Measurements from ENCODE around the gene HRAS. TPM values are rescaled to one million over a fixed set of nuclear protein-coding genes. Genes with fewer than 3 reads are reported as not detected.

The HRAS gene
- total RNA-seq, 1 donor from 2014 or later, result 41.5 TPM

DNA sequence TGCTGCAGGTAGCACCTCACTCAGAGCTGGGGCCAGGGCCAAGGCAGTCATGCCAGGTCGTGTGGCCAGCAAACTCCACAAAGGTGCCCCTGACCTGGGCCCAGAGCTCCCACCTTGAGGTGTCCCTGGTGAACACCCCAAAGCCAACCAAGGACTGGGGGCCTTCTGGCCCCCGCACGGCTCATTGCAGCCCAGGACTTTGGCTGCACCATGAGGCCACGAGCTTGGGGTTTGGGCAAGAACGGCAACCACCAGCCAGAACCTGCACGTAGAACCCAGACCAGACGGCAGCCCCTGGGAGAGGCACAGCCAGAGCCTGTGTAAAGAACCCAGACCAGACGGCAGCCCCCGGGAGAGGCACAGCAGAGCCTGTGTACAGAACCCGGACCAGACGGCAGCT, 9.8 kb upstream of the HRAS start:
- no peak overlapping the region for H3K4me3 Mint-ChIP-seq
- H3K27me3 Mint-ChIP-seq (ENCODE audit: low read depth), result no peaks in the 10 kb centered on the region
- no peak overlapping the region for H3K27ac Mint-ChIP-seq
- DNase-seq (ENCODE audit: low spot score in 2 of 2, unreplicated experiment in 2 of 2), result no peak
- TF ChIP-seq, protein P1, sequence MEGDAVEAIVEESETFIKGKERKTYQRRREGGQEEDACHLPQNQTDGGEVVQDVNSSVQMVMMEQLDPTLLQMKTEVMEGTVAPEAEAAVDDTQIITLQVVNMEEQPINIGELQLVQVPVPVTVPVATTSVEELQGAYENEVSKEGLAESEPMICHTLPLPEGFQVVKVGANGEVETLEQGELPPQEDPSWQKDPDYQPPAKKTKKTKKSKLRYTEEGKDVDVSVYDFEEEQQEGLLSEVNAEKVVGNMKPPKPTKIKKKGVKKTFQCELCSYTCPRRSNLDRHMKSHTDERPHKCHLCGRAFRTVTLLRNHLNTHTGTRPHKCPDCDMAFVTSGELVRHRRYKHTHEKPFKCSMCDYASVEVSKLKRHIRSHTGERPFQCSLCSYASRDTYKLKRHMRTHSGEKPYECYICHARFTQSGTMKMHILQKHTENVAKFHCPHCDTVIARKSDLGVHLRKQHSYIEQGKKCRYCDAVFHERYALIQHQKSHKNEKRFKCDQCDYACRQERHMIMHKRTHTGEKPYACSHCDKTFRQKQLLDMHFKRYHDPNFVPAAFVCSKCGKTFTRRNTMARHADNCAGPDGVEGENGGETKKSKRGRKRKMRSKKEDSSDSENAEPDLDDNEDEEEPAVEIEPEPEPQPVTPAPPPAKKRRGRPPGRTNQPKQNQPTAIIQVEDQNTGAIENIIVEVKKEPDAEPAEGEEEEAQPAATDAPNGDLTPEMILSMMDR (IDR thresholded peaks at IDR 0.05; ENCODE audit: unreplicated experiment), result no peak
- H3K4me1 Mint-ChIP-seq, result no peaks in the 10 kb centered on the region
- H3K36me3 Mint-ChIP-seq, result peaks cover 1% of the 10 kb centered on the region
- no peaks in the 10 kb centered on the region for H3K9me3 Mint-ChIP-seq

GRCh38 chr11:544817-545166, 9.4 kb upstream of the HRAS start:
- Mint-ChIP-seq H3K27me3 (ENCODE audit: low read depth) (no peaks in the 10 kb centered on the region), H3K9me3 (no peaks in the 10 kb centered on the region), H3K36me3 (peaks cover 1% of the 10 kb centered on the region), H3K4me3 (no peak overlapping the region), H3K4me1 (no peaks in the 10 kb centered on the region), H3K27ac (no peak overlapping the region)
- no peak for DNase-seq (ENCODE audit: low spot score in 2 of 2, unreplicated experiment in 2 of 2)
- TF ChIP-seq, protein P1 (IDR thresholded peaks at IDR 0.05; ENCODE audit: unreplicated experiment), result no peak

DNA sequence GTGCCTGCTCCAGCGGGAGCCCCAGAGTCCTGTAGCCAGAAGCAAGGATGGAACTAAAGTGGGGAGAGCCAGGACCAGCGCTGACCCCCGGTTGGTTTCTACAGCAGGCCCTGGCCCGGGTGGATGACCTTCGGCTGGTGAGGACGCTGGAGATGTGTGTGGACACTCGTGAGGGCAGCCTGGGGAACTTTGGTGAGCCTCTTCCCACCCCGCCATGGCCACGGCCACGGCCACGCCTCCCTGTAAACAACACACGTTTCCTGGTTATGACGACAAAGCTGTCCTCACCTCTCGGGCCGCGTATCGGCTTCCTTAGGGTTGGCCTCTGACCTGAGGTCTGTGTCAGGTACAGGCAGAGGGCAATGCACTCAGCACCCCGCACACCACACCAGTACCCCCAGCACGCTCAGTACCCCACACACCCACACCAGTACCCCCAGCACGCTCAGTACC, 6.1 kb upstream of the HRAS start:
- Mint-ChIP-seq H3K27ac (no peak overlapping the region), H3K36me3 (peaks cover 1% of the 10 kb centered on the region), H3K9me3 (no peaks in the 10 kb centered on the region), H3K4me3 (no peak overlapping the region), H3K27me3 (ENCODE audit: low read depth) (peaks cover 11% of the 10 kb centered on the region), H3K4me1 (peaks cover 4% of the 10 kb centered on the region)
- no peak for DNase-seq (ENCODE audit: low spot score in 2 of 2, unreplicated experiment in 2 of 2)
- TF ChIP-seq, protein P1 (IDR thresholded peaks at IDR 0.05; ENCODE audit: unreplicated experiment), result no peak

GRCh38 chr11:540583-541432, 5.4 kb upstream of the HRAS start:
- TF ChIP-seq, protein P1 (IDR thresholded peaks at IDR 0.05; ENCODE audit: unreplicated experiment), result no peak
- no peaks in the 10 kb centered on the region for H3K9me3 Mint-ChIP-seq
- peaks cover 8% of the 10 kb centered on the region for H3K4me1 Mint-ChIP-seq
- no peak for DNase-seq (ENCODE audit: low spot score in 2 of 2, unreplicated experiment in 2 of 2)
- peaks cover 11% of the 10 kb centered on the region for H3K27me3 Mint-ChIP-seq (ENCODE audit: low read depth)
- H3K36me3 Mint-ChIP-seq, result peaks cover 1% of the 10 kb centered on the region
- no peak overlapping the region for H3K4me3 Mint-ChIP-seq
- no peak overlapping the region for H3K27ac Mint-ChIP-seq

DNA sequence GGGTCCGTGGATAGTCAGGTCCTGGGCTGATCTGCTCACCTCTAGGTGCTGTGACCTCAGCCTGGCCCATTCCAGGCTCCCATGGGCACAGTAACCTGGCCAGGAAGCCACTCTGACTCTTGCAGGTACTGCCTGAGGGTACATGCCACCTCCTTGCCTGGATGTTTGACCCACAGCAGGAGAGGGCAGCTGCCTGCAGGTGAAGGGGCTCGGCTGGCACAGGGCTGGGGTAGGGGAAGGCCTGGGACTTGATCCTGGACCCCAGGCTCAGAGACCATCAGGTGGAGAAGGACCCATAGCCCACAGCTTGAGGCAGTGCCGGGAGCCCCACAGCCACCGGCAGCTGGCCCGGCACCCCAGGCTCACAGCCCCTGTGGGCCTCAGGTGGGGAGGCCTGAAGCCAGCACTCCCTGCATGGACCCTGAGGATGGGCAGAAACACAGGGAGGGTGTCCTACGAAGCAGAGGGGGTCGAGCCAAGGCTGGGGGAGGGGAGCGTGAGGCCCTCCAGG, 4.7 kb upstream of the HRAS start:
- DNase-seq (ENCODE audit: low spot score in 2 of 2, unreplicated experiment in 2 of 2), result no peak
- no peak overlapping the region for H3K4me3 Mint-ChIP-seq
- H3K27ac Mint-ChIP-seq, result no peak overlapping the region
- TF ChIP-seq, protein P1 (IDR thresholded peaks at IDR 0.05; ENCODE audit: unreplicated experiment), result no peak
- peaks cover 11% of the 10 kb centered on the region for H3K27me3 Mint-ChIP-seq (ENCODE audit: low read depth)
- H3K9me3 Mint-ChIP-seq, result no peaks in the 10 kb centered on the region
- H3K36me3 Mint-ChIP-seq, result peaks cover 1% of the 10 kb centered on the region
- H3K4me1 Mint-ChIP-seq, result peaks cover 8% of the 10 kb centered on the region
